SK-N-SH treated with all-trans-retinoic acid at 6 μM for 48 hours (cell line): ENCODE results near the gene TLE4.
"Not testable (repeated sequence)": the region's sequence is repeated elsewhere in the genome, so short reads cannot be mapped to it uniquely, and the experiment has no call there.

Experiments used
- ARNTL ChIP-seq: fragments of 450-650 bp; formaldehyde crosslinking; IDR thresholded peaks from 2 replicates; pipeline ENCODE4 v1.5.0; 2020; ENCODE audit warnings: low read depth, mild to moderate bottlenecking, moderate library complexity, borderline replicate concordance
- BACH2 ChIP-seq: fragments of 250-450 bp; sonication (Bioruptor Pico); IDR thresholded peaks from 2 replicates; pipeline ENCODE4 v1.9.0; 2021; ENCODE audit warnings: mild to moderate bottlenecking, borderline replicate concordance
- CSDC2 ChIP-seq: fragments of 250-450 bp; sonication (Bioruptor Pico); IDR thresholded peaks from 2 replicates; pipeline ENCODE4 v1.5.0; 2020; ENCODE audit warnings: mild to moderate bottlenecking, moderate library complexity
- GLIS3 ChIP-seq: fragments of 250-450 bp; sonication (Bioruptor Pico); IDR thresholded peaks from 2 replicates; pipeline ENCODE4 v1.5.0; 2020; ENCODE audit warnings: mild to moderate bottlenecking, moderate library complexity
- ISL1 ChIP-seq: fragments of 250-450 bp; sonication (Bioruptor Pico); IDR thresholded peaks from 2 replicates; pipeline ENCODE4 v2.1.2; 2022; ENCODE audit warnings: mild to moderate bottlenecking, moderate library complexity
- OSR1 ChIP-seq: fragments of 250-450 bp; sonication (Bioruptor Pico); IDR thresholded peaks from 2 replicates; pipeline ENCODE4 v1.8.0; 2022; ENCODE audit warnings: moderate library complexity, mild to moderate bottlenecking, inconsistent platforms
- TOX ChIP-seq: fragments of 250-450 bp; sonication (Bioruptor Pico); IDR thresholded peaks from 2 replicates; pipeline ENCODE4 v1.8.0; 2021; ENCODE audit warnings: mild to moderate bottlenecking, moderate library complexity, borderline replicate concordance
- ZFP3 ChIP-seq: fragments of 250-450 bp; sonication (Bioruptor Pico); IDR thresholded peaks from 2 replicates; pipeline ENCODE4 v1.5.0; 2020; ENCODE audit warnings: mild to moderate bottlenecking, moderate library complexity
- TF ChIP-seq, protein P1 (sequence below): fragments of 250-450 bp; sonication (Bioruptor Pico); IDR thresholded peaks from 2 replicates; pipeline ENCODE4 v1.5.1; 2021; ENCODE audit warnings: mild to moderate bottlenecking, moderate library complexity
- TF ChIP-seq, protein P2 (sequence below): fragments of 250-450 bp; sonication (Bioruptor Pico); IDR thresholded peaks from 2 replicates; pipeline ENCODE4 v1.8.0; 2020; ENCODE audit warnings: mild to moderate bottlenecking, moderate library complexity, borderline replicate concordance

DNA sequence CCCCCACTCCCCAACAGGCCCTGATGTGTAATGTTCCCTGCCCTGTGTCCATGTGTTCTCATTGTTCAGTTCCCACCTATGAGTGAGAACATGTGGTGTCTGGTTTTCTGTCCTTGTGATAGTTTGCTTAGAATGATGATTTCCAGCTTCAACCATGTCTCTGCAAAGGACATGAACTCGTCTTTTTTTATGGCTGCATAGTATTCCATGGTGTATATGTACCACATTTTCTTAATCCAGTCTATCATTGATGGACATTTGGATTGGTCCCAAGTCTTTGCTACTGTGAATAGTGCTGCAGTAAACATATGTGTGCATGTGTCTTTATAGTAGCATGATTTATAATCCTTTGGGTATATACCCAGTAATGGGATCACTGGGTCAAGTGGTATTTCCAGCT, 34.8 kb downstream of the TLE4 start:
- not testable (repeated sequence) for TF ChIP-seq ARNTL, ISL1, ZFP3, BACH2, GLIS3, TOX, CSDC2, OSR1 (CRISPR knock-in tag)
- TF ChIP-seq, protein P1, sequence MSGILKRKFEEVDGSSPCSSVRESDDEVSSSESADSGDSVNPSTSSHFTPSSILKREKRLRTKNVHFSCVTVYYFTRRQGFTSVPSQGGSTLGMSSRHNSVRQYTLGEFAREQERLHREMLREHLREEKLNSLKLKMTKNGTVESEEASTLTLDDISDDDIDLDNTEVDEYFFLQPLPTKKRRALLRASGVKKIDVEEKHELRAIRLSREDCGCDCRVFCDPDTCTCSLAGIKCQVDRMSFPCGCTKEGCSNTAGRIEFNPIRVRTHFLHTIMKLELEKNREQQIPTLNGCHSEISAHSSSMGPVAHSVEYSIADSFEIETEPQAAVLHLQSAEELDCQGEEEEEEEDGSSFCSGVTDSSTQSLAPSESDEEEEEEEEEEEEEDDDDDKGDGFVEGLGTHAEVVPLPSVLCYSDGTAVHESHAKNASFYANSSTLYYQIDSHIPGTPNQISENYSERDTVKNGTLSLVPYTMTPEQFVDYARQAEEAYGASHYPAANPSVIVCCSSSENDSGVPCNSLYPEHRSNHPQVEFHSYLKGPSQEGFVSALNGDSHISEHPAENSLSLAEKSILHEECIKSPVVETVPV = not testable (repeated sequence)
- TF ChIP-seq, protein P2, sequence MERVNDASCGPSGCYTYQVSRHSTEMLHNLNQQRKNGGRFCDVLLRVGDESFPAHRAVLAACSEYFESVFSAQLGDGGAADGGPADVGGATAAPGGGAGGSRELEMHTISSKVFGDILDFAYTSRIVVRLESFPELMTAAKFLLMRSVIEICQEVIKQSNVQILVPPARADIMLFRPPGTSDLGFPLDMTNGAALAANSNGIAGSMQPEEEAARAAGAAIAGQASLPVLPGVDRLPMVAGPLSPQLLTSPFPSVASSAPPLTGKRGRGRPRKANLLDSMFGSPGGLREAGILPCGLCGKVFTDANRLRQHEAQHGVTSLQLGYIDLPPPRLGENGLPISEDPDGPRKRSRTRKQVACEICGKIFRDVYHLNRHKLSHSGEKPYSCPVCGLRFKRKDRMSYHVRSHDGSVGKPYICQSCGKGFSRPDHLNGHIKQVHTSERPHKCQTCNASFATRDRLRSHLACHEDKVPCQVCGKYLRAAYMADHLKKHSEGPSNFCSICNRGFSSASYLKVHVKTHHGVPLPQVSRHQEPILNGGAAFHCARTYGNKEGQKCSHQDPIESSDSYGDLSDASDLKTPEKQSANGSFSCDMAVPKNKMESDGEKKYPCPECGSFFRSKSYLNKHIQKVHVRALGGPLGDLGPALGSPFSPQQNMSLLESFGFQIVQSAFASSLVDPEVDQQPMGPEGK = not testable (repeated sequence)
